SK-N-SH (cell line): ENCODE measurements around the gene CATSPER3. TPM values are rescaled to one million over a fixed set of nuclear protein-coding genes. Genes with fewer than 3 reads are reported as not detected.
A peak's percentile ranks its signal among the peaks of the same experiment; 100 is the strongest.

ENCODE experiments used
- CTCF ChIA-PET: fragments of 300-600, 350-600 bp; formaldehyde crosslinking; extraction: SDS; loops from one replicate; lab custom pipeline; 2021; lab: Yijun Ruan, JAX
- POLR2A ChIA-PET: fragments of 350-600 bp; sonication (Branson Sonifier 250); formaldehyde crosslinking; extraction: SDS; loops from one replicate; lab custom pipeline; 2020; ENCODE audit warnings: antibody characterized with exemption, inconsistent platforms; lab: Yijun Ruan, JAX
- DNase-seq: peaks from one replicate; pipeline ENCODE4 v3.0.0; 2012
- H2AFZ ChIP-seq: fragments of 200-600 bp; sonication (generic); 2 replicates; pipeline ENCODE4 v1.8.1; 2016; ENCODE audit warnings: antibody characterized with exemption, mild to moderate bottlenecking, low read depth
- H3F3A ChIP-seq: fragments of 200-600 bp; sonication (generic); replicated peaks from 2 replicates; pipeline ENCODE3; 2016; ENCODE audit warnings: antibody characterized with exemption, mild to moderate bottlenecking; ENCODE audit not compliant: insufficient read depth
- H3K27ac ChIP-seq, 2 experiments: fragments of 200-500 bp in 1 of 2; fragments of 200-600 bp in 1 of 2; sonication (Bioruptor generic) in 1 of 2; sonication (generic), shearing (Covaris generic) in 1 of 2; 2 replicates each; pipeline versions ENCODE4 v1.5.1 to v1.6.1; 2014 to 2016; ENCODE audit warnings: low read depth in 2 of 2, inconsistent platforms in 1 of 2, low read length in 1 of 2, mild to moderate bottlenecking in 1 of 2, mixed read lengths in 1 of 2
- H3K27me3 ChIP-seq: fragments of 200-600 bp; sonication (generic), shearing (Covaris generic); 2 replicates; pipeline ENCODE4 v1.6.1; 2016; ENCODE audit warnings: mixed run types; ENCODE audit not compliant: insufficient read depth
- H3K36me3 ChIP-seq, 2 experiments: fragments of 200-500 bp in 1 of 2; fragments of 200-600 bp in 1 of 2; sonication (Bioruptor generic) in 1 of 2; sonication (generic) in 1 of 2; replicated peaks in 1 of 2; 2 replicates each; pipeline versions ENCODE3 to v1.5.1; 2014 to 2016; ENCODE audit warnings: low read length in 1 of 2, mild to moderate bottlenecking in 1 of 2; ENCODE audit not compliant: insufficient read depth in 2 of 2, control insufficient read depth in 1 of 2
- H3K4me1 ChIP-seq, 2 experiments: fragments of 200-500 bp in 1 of 2; fragments of 200-600 bp in 1 of 2; sonication (Bioruptor generic) in 1 of 2; sonication (generic), shearing (Covaris generic) in 1 of 2; 2 replicates each; pipeline versions ENCODE4 v1.5.1 to v1.6.1; 2014 to 2016; ENCODE audit warnings: low read depth in 1 of 2, low read length in 1 of 2, mixed run types in 1 of 2; ENCODE audit not compliant: insufficient read depth in 2 of 2, control insufficient read depth in 1 of 2
- H3K4me2 ChIP-seq: fragments of 200-600 bp; sonication (generic), shearing (Covaris generic); 2 replicates; pipeline ENCODE4 v1.6.1; 2017; ENCODE audit warnings: mixed run types
- H3K4me3 ChIP-seq, 2 experiments: fragments of 200-500 bp in 1 of 2; fragments of 200-600 bp in 1 of 2; sonication (Bioruptor generic) in 1 of 2; sonication (generic), shearing (Covaris generic) in 1 of 2; 2 replicates each; pipeline versions ENCODE4 v1.5.1 to v1.8.1; 2014 to 2016; ENCODE audit warnings: low read depth in 2 of 2, inconsistent platforms in 1 of 2, low read length in 1 of 2, mild to moderate bottlenecking in 1 of 2, mixed read lengths in 1 of 2, moderate library complexity in 1 of 2
- H3K79me2 ChIP-seq: fragments of 200-600 bp; sonication (generic); 2 replicates; pipeline ENCODE4 v1.8.1; 2017; ENCODE audit warnings: mild to moderate bottlenecking; ENCODE audit not compliant: insufficient read depth
- H3K9ac ChIP-seq: fragments of 200-600 bp; sonication (generic); 2 replicates; pipeline ENCODE4 v1.6.1; 2017; ENCODE audit warnings: mixed run types
- H3K9me2 ChIP-seq: fragments of 200-600 bp; sonication (generic); 2 replicates; pipeline ENCODE4 v1.6.1; 2017; ENCODE audit warnings: mixed run types
- H3K9me3 ChIP-seq: fragments of 200-600 bp; sonication (generic); 2 replicates; pipeline ENCODE4 v1.6.1; 2017; ENCODE audit warnings: mixed run types, mild to moderate bottlenecking, moderate library complexity
- H4K20me1 ChIP-seq: fragments of 200-600 bp; sonication (generic); 2 replicates; pipeline ENCODE4 v1.6.1; 2017; ENCODE audit warnings: mild to moderate bottlenecking, mixed run types; ENCODE audit not compliant: insufficient read depth
- CHD2 ChIP-seq: fragments of 150-350 bp; IDR thresholded peaks from 2 replicates; pipeline ENCODE4 v1.6.1; 2018; ENCODE audit warnings: low read length; ENCODE audit not compliant: partially characterized antibody
- EP300 ChIP-seq, 2 experiments: IDR thresholded peaks; 2 replicates each; pipeline versions ENCODE4 v1.4.0 to v1.6.1; 2012; ENCODE audit warnings: borderline replicate concordance in 1 of 2, low read depth in 1 of 2, low read length in 1 of 2
- EZH2phosphoT487 ChIP-seq: fragments of 200-600 bp; sonication (generic); IDR thresholded peaks from 2 replicates; pipeline ENCODE4 v1.6.1; 2017; ENCODE audit warnings: low read depth, mixed run types, mild to moderate bottlenecking, antibody characterized with exemption, moderate library complexity, borderline replicate concordance
- FOSL2 ChIP-seq: IDR thresholded peaks from 2 replicates; pipeline ENCODE4 v1.4.0; 2012; ENCODE audit warnings: low read depth, mild to moderate bottlenecking, moderate library complexity, borderline replicate concordance
- FOXM1 ChIP-seq: IDR thresholded peaks from 2 replicates; pipeline ENCODE4 v1.4.0; 2012; ENCODE audit warnings: low read depth, mild to moderate bottlenecking
- GABPA ChIP-seq: IDR thresholded peaks from 2 replicates; pipeline ENCODE4 v1.4.0; 2012; ENCODE audit warnings: low read depth, mild to moderate bottlenecking
- JUND ChIP-seq: IDR thresholded peaks from 2 replicates; pipeline ENCODE4 v1.4.0; 2012
- MEF2A ChIP-seq: IDR thresholded peaks from 2 replicates; pipeline ENCODE4 v1.4.0; 2012; ENCODE audit warnings: low read depth, borderline replicate concordance
- NFIC ChIP-seq: IDR thresholded peaks from 2 replicates; pipeline ENCODE4 v1.4.0; 2012; ENCODE audit warnings: borderline replicate concordance
- PBX3 ChIP-seq: IDR thresholded peaks from 2 replicates; pipeline ENCODE4; 2012
- REST ChIP-seq: IDR thresholded peaks from 2 replicates; pipeline ENCODE4 v1.6.1; 2012; ENCODE audit warnings: mild to moderate bottlenecking, low read depth, low read length, moderate library complexity
- RFX5 ChIP-seq: IDR thresholded peaks from 2 replicates; pipeline ENCODE4 v1.6.1; 2012; ENCODE audit warnings: mild to moderate bottlenecking, improper control_type of control experiment, low read length
- SIN3A ChIP-seq: IDR thresholded peaks from 2 replicates; pipeline ENCODE4 v1.6.1; 2012; ENCODE audit warnings: low read depth, mild to moderate bottlenecking, low read length, moderate library complexity, borderline replicate concordance
- YY1 ChIP-seq: IDR thresholded peaks from 2 replicates; pipeline ENCODE4 v1.4.0; 2012; ENCODE audit warnings: low read depth, mild to moderate bottlenecking
- WGBS: methylation state at CpG from one replicate; pipeline ENCODE4 v1.1.6; 2017; ENCODE audit warnings: low lambda C conversion rate; 5-methylcytosine and 5-hydroxymethylcytosine counted together
- polyA plus RNA-seq, 3 experiments: library from polyadenylated mRNA; depleted of rRNA; stranded (reverse); fragments of >200 nt; gene quantifications; 2 replicates each; pipeline ENCODE4 v1.2.3, GENCODE V29; 2012

CATSPER3 gene
- polyA plus RNA-seq, 1 of the 3 experiments (the other 2 are of a cell fraction) = 0.26 TPM

- ChIA-PET POLR2A (no interaction called here), CTCF (interaction anchor here (1.2 to 5.5 kb wide), 3 partner anchors 81 to 159 kb away, joined by 5 to 32 read pairs (median 7); no protein-coding TSS in a partner anchor)
- WGBS = 2% methylated on average over 16 of the region's 18 CpGs
Measured at GRCh38 chr5:135032695-135032998, 64.9 kb downstream of the CATSPER3 start.

GRCh38 chr5:135032999-135033861, 65.5 kb downstream of the CATSPER3 start:
- CTCF ChIA-PET = interaction anchor here (1.4 to 5.5 kb wide), 4 partner anchors 80 to 366 kb away, joined by 3 to 32 read pairs (median 4); partner anchors contain the start of gene MACROH2A1
- Histone ChIP-seq H3K36me3 (no peaks in the 10 kb centered on the region), H3K9me3 (no peaks in the 10 kb centered on the region), H3K27me3 (peaks cover 89% of the 10 kb centered on the region), H3K9me2 (no peaks in the 10 kb centered on the region), H3K4me3 (peak overlapping the region in 1 of 2 experiments; percentile 35; a peak in 3 of 4 replicates), H4K20me1 (peaks cover 6% of the 10 kb centered on the region; the same call in 1 of the 2 replicates), H2AFZ (peak overlapping the region; percentile 63; the same call in 1 of the 2 replicates), H3K4me2 (peak overlapping the region; percentile 64; the same call in 1 of the 2 replicates), H3K79me2 (no peaks in the 10 kb centered on the region), H3F3A (no peaks in the 10 kb centered on the region), H3K9ac (no peak overlapping the region), H3K4me1 (peaks cover 0 to 11% of the 10 kb centered on the region in 2 experiments; a peak in 1 of 4 replicates), H3K27ac (no peak overlapping the region)
- POLR2A ChIA-PET = no interaction called here
- peak; percentile 74 for DNase-seq
- WGBS = 2% methylated on average over 29 of the region's 89 CpGs
- TF ChIP-seq YY1 = no peak
- peak; percentile 62; the same call in 1 of the 2 replicates for TF ChIP-seq EZH2phosphoT487
- TF ChIP-seq FOSL2 = no peak
- TF ChIP-seq REST = no peak
- no peak for TF ChIP-seq SIN3A
- no peak for TF ChIP-seq MEF2A
- no peak for TF ChIP-seq CHD2
- no peak for TF ChIP-seq NFIC
- no peak for TF ChIP-seq PBX3

More at GRCh38 chr5:135032695-135032998, 64.9 kb downstream of the CATSPER3 start:
- H3K9me2 ChIP-seq = no peaks in the 10 kb centered on the region
- H3K9ac ChIP-seq = no peak overlapping the region
- no peak for DNase-seq
- H3K27ac ChIP-seq = no peak overlapping the region
- H3K9me3 ChIP-seq = no peaks in the 10 kb centered on the region
- no peaks in the 10 kb centered on the region for H3F3A ChIP-seq
- H3K79me2 ChIP-seq = no peaks in the 10 kb centered on the region
- H3K4me2 ChIP-seq = peak overlapping the region; percentile 64; the same call in 1 of the 2 replicates
- no peak overlapping the region for H2AFZ ChIP-seq
- H4K20me1 ChIP-seq = peaks cover 6% of the 10 kb centered on the region; the same call in 1 of the 2 replicates
- TF ChIP-seq EP300 (IDR thresholded peaks at IDR 0.05; ENCODE audit: borderline replicate concordance in 1 of 2, low read depth in 1 of 2, low read length in 1 of 2) (no peak), GABPA (no peak), FOXM1 (no peak), EZH2phosphoT487 (peak; percentile 75; the same call in 1 of the 2 replicates), JUND (no peak), RFX5 (no peak)
- H3K4me3 ChIP-seq = no peak overlapping the region
- H3K36me3 ChIP-seq = no peaks in the 10 kb centered on the region
- H3K27me3 ChIP-seq = peaks cover 89% of the 10 kb centered on the region
- peaks cover 0 to 11% of the 10 kb centered on the region in 2 experiments; a peak in 1 of 4 replicates for H3K4me1 ChIP-seq
